Stimulated activated CD8-positive, alpha-beta memory T cell treated with anti-CD3 and anti-CD28 coated beads, Interleukin-4, amount 100 ng/mL, for 24 hours (primary cell): Measurements from ENCODE around the gene XPNPEP2.

Experiments used
- DNase-seq: peaks from one replicate; pipeline ENCODE4 v3.0.0-alpha.2; 2020; ENCODE audit warnings: low read depth

XPNPEP2 gene

GRCh38 chrX:129738466-129739308 is at the start of gene XPNPEP2:
TSS of gene XPNPEP2 (plus strand) at chrX:129738979. CDS start at chrX:129739214, 235 bp downstream.
- DNase-seq = no peak

GRCh38 chrX:129689796-129690195 is 49.0 kb upstream of the XPNPEP2 start:
- DNase-seq = no peak

- no peak for DNase-seq
Observed at GRCh38 chrX:129690435-129690834, 48.3 kb upstream of the XPNPEP2 start.

- no peak for DNase-seq
Observed at GRCh38 chrX:129693354-129693753, 45.4 kb upstream of the XPNPEP2 start.

- no peak for DNase-seq
Observed at GRCh38 chrX:129694805-129695204, 44.0 kb upstream of the XPNPEP2 start.

GRCh38 chrX:129695535-129695934 is 43.2 kb upstream of the XPNPEP2 start:
- no peak for DNase-seq

GRCh38 chrX:129695937-129696336 is 42.8 kb upstream of the XPNPEP2 start:
- DNase-seq = no peak

- DNase-seq = no peak
Observed at GRCh38 chrX:129696463-129697155, 42.2 kb upstream of the XPNPEP2 start.

GRCh38 chrX:129697204-129697829 is 41.5 kb upstream of the XPNPEP2 start:
- no peak for DNase-seq

- DNase-seq = no peak
Observed at GRCh38 chrX:129698150-129698549, 40.6 kb upstream of the XPNPEP2 start.

- DNase-seq = no peak
Observed at GRCh38 chrX:129700536-129700935, 38.2 kb upstream of the XPNPEP2 start.

- no peak for DNase-seq
Observed at GRCh38 chrX:129701624-129702069, 37.1 kb upstream of the XPNPEP2 start.

GRCh38 chrX:129704491-129704890 is 34.3 kb upstream of the XPNPEP2 start:
- DNase-seq = no peak

- DNase-seq = no peak
Observed at GRCh38 chrX:129705377-129705925, 33.3 kb upstream of the XPNPEP2 start.

- DNase-seq = no peak
Observed at GRCh38 chrX:129705988-129706387, 32.8 kb upstream of the XPNPEP2 start.

GRCh38 chrX:129706400-129707072 is 32.2 kb upstream of the XPNPEP2 start:
- no peak for DNase-seq

- DNase-seq = no peak
Observed at GRCh38 chrX:129714581-129714980, 24.2 kb upstream of the XPNPEP2 start.

- DNase-seq = no peak
Observed at GRCh38 chrX:129716507-129716906, 22.3 kb upstream of the XPNPEP2 start.

- DNase-seq = no peak
Observed at GRCh38 chrX:129717892-129718291, 20.9 kb upstream of the XPNPEP2 start.

GRCh38 chrX:129718676-129719075 is 20.1 kb upstream of the XPNPEP2 start:
- DNase-seq = no peak

- DNase-seq = no peak
Observed at GRCh38 chrX:129719268-129719667, 19.5 kb upstream of the XPNPEP2 start.
